WTC11 (cell line): ENCODE data around the gene GPR37. TPM values are rescaled to one million over a fixed set of nuclear protein-coding genes. Genes with fewer than 3 reads are reported as not detected.

Source experiments
- ATAC-seq: fragments of 200-7000 bp; cut with Tn5 transposase; 2 replicates; pipeline ENCODE4 v1.10.0; 2021; ENCODE audit warnings: mild to moderate bottlenecking, moderate library complexity
- CTCF ChIA-PET: fragments of 300-600 bp; sonication (Branson Sonifier 250); formaldehyde crosslinking; loops from one replicate; lab custom pipeline; 2021; ENCODE audit warnings: antibody characterized with exemption; lab: Charles Lee
- POLR2A ChIA-PET: fragments of 350-600 bp; sonication (Branson Sonifier 250); formaldehyde crosslinking; loops from one replicate; lab custom pipeline; 2021; ENCODE audit warnings: antibody characterized with exemption; lab: Charles Lee
- DNase-seq: peaks from one replicate; pipeline ENCODE4 v3.0.0; 2021; ENCODE audit warnings: low spot score
- H3K27ac Mint-ChIP-seq: 2 replicates; pipeline ENCODE4 v1.8.0; 2021; ENCODE audit warnings: mixed read lengths
- H3K27me3 Mint-ChIP-seq: 2 replicates; pipeline ENCODE4 v1.8.0; 2021; ENCODE audit warnings: low read depth, mild to moderate bottlenecking, moderate library complexity, mixed read lengths
- H3K36me3 Mint-ChIP-seq: 2 replicates; pipeline ENCODE4 v1.8.0; 2021; ENCODE audit warnings: mixed read lengths
- H3K4me1 Mint-ChIP-seq: 2 replicates; pipeline ENCODE4 v1.8.0; 2022; ENCODE audit warnings: mixed read lengths
- H3K4me3 Mint-ChIP-seq: 2 replicates; pipeline ENCODE4 v1.8.0; 2021; ENCODE audit warnings: mild to moderate bottlenecking, moderate library complexity, mixed read lengths
- H3K9me3 Mint-ChIP-seq: 2 replicates; pipeline ENCODE4 v1.8.0; 2021; ENCODE audit warnings: mixed read lengths
- CREB1 ChIP-seq: sonication (generic); formaldehyde crosslinking; IDR thresholded peaks from 2 replicates; pipeline ENCODE4 v1.8.0; 2023; ENCODE audit warnings: mild to moderate bottlenecking, missing genetic modification reagents
- EMX1 ChIP-seq: fragments of 250-450 bp; sonication (Bioruptor Pico); IDR thresholded peaks from 2 replicates; pipeline ENCODE4 v1.8.0; 2021; ENCODE audit warnings: mild to moderate bottlenecking
- ESRRA ChIP-seq: sonication (generic); formaldehyde crosslinking; IDR thresholded peaks from 2 replicates; pipeline ENCODE4 v1.8.1; 2022; ENCODE audit warnings: mild to moderate bottlenecking, missing genetic modification reagents, borderline replicate concordance
- FOXK1 ChIP-seq: sonication (generic); formaldehyde crosslinking; IDR thresholded peaks from 2 replicates; pipeline ENCODE4 v1.8.0; 2022; ENCODE audit warnings: mild to moderate bottlenecking, moderate library complexity, missing genetic modification reagents
- HMGA2 ChIP-seq: fragments of 250-450 bp; sonication (Bioruptor Pico); IDR thresholded peaks from 2 replicates; pipeline ENCODE4 v1.4.0; 2021; ENCODE audit warnings: mild to moderate bottlenecking, moderate library complexity
- IRF2 ChIP-seq: sonication (generic); formaldehyde crosslinking; IDR thresholded peaks from 2 replicates; pipeline ENCODE4 v1.8.0; 2022; ENCODE audit warnings: low read depth, missing genetic modification reagents, borderline replicate concordance
- JUN ChIP-seq: sonication (generic); formaldehyde crosslinking; IDR thresholded peaks from 2 replicates; pipeline ENCODE4 v1.8.0; 2023; ENCODE audit warnings: mild to moderate bottlenecking, missing genetic modification reagents
- NFYB ChIP-seq: sonication (generic); formaldehyde crosslinking; conservative IDR thresholded peaks from 2 replicates; pipeline ENCODE4 v1.8.0; 2022; ENCODE audit warnings: low read depth, missing genetic modification reagents
- OVOL2 ChIP-seq: fragments of 250-450 bp; sonication (Bioruptor Pico); IDR thresholded peaks from 2 replicates; pipeline ENCODE4 v1.9.0; 2021; ENCODE audit warnings: mild to moderate bottlenecking, borderline replicate concordance
- SP1 ChIP-seq: sonication (generic); formaldehyde crosslinking; conservative IDR thresholded peaks from 2 replicates; pipeline ENCODE4 v1.8.1; 2022; ENCODE audit warnings: missing genetic modification reagents
- ZNF396 ChIP-seq: fragments of 250-450 bp; sonication (Bioruptor Pico); IDR thresholded peaks from 2 replicates; pipeline ENCODE4 v1.8.0; 2021; ENCODE audit warnings: mild to moderate bottlenecking, moderate library complexity, borderline replicate concordance
- ZNF671 ChIP-seq: fragments of 250-450 bp; sonication (Bioruptor Pico); IDR thresholded peaks from 2 replicates; pipeline ENCODE4 v1.8.0; 2021; ENCODE audit warnings: mild to moderate bottlenecking
- total RNA-seq: library from RNA; stranded (reverse); gene quantifications from 3 replicates; pipeline ENCODE4 v1.2.3, GENCODE V29; 2021
- TF ChIP-seq, protein P1 (sequence below): sonication (generic); formaldehyde crosslinking; IDR thresholded peaks from 2 replicates; pipeline ENCODE4 v1.8.1; 2022; ENCODE audit warnings: missing genetic modification reagents, borderline replicate concordance
- TF ChIP-seq, protein P2 (sequence below): sonication (generic); formaldehyde crosslinking; IDR thresholded peaks from 2 replicates; pipeline ENCODE4 v1.8.0; 2023; ENCODE audit warnings: missing genetic modification reagents, mild to moderate bottlenecking, borderline replicate concordance
- TF ChIP-seq, protein P3 (sequence below): sonication (generic); formaldehyde crosslinking; IDR thresholded peaks from 2 replicates; pipeline ENCODE4 v1.8.1; 2023; ENCODE audit warnings: mild to moderate bottlenecking, missing genetic modification reagents, moderate library complexity
- TF ChIP-seq, protein P4 (sequence below): fragments of 250-450 bp; sonication (Bioruptor Pico); conservative IDR thresholded peaks from 2 replicates; pipeline ENCODE4 v1.9.0; 2021; ENCODE audit warnings: mild to moderate bottlenecking
- TF ChIP-seq, protein P5 (sequence below): sonication (generic); formaldehyde crosslinking; IDR thresholded peaks from 2 replicates; pipeline ENCODE4 v1.8.1; 2023; ENCODE audit warnings: mild to moderate bottlenecking, missing genetic modification reagents
- TF ChIP-seq, protein P6 (sequence below): sonication (generic); formaldehyde crosslinking; conservative IDR thresholded peaks from 2 replicates; pipeline ENCODE4 v1.8.1; 2023; ENCODE audit warnings: mild to moderate bottlenecking, low read depth, missing genetic modification reagents, moderate library complexity
- TF ChIP-seq, protein P7 (sequence below): fragments of 250-450 bp; sonication (Bioruptor Pico); IDR thresholded peaks from 2 replicates; pipeline ENCODE4 v1.8.0; 2021; ENCODE audit warnings: mild to moderate bottlenecking

The GPR37 gene
- total RNA-seq, 1 experiment from 2014 or later: 20.4 TPM

DNA sequence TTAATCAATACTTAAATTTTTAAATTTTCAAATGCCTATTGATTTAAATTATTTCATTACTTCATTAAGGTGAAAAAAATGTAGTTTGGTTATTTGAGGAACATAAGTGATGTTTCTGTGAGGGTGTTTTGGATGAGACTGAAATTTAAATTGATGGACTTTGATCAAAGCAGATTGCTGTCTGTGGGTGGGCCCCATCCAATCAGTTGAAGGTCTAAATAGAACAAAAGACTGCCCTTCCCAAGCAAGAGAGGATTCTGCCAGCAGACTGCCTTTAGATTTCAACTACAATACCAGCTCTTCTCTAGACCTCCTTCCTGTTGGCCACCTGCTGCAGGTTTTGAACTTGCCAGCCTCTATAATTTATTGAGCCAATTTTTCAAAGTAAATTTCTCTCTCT is 14.5 kb upstream of the GPR37 start:
- POLR2A ChIA-PET: no interaction called here
- Mint-ChIP-seq H3K27ac (no peak overlapping the region), H3K27me3 (no peaks in the 10 kb centered on the region), H3K9me3 (peaks cover 9% of the 10 kb centered on the region), H3K4me3 (no peak overlapping the region), H3K4me1 (peaks cover 30% of the 10 kb centered on the region), H3K36me3 (peaks cover 3% of the 10 kb centered on the region; the same call in 1 of the 2 replicates)
- no peak for TF ChIP-seq SP1 (CRISPR knock-in tag)
- TF ChIP-seq, protein P1, sequence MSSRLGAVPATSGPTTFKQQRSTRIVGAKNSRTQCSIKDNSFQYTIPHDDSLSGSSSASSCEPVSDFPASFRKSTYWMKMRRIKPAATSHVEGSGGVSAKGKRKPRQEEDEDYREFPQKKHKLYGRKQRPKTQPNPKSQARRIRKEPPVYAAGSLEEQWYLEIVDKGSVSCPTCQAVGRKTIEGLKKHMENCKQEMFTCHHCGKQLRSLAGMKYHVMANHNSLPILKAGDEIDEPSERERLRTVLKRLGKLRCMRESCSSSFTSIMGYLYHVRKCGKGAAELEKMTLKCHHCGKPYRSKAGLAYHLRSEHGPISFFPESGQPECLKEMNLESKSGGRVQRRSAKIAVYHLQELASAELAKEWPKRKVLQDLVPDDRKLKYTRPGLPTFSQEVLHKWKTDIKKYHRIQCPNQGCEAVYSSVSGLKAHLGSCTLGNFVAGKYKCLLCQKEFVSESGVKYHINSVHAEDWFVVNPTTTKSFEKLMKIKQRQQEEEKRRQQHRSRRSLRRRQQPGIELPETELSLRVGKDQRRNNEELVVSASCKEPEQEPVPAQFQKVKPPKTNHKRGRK (CRISPR knock-in tag): no peak
- TF ChIP-seq ZNF671: no peak
- TF ChIP-seq FOXK1 (CRISPR knock-in tag): no peak
- TF ChIP-seq, protein P2, sequence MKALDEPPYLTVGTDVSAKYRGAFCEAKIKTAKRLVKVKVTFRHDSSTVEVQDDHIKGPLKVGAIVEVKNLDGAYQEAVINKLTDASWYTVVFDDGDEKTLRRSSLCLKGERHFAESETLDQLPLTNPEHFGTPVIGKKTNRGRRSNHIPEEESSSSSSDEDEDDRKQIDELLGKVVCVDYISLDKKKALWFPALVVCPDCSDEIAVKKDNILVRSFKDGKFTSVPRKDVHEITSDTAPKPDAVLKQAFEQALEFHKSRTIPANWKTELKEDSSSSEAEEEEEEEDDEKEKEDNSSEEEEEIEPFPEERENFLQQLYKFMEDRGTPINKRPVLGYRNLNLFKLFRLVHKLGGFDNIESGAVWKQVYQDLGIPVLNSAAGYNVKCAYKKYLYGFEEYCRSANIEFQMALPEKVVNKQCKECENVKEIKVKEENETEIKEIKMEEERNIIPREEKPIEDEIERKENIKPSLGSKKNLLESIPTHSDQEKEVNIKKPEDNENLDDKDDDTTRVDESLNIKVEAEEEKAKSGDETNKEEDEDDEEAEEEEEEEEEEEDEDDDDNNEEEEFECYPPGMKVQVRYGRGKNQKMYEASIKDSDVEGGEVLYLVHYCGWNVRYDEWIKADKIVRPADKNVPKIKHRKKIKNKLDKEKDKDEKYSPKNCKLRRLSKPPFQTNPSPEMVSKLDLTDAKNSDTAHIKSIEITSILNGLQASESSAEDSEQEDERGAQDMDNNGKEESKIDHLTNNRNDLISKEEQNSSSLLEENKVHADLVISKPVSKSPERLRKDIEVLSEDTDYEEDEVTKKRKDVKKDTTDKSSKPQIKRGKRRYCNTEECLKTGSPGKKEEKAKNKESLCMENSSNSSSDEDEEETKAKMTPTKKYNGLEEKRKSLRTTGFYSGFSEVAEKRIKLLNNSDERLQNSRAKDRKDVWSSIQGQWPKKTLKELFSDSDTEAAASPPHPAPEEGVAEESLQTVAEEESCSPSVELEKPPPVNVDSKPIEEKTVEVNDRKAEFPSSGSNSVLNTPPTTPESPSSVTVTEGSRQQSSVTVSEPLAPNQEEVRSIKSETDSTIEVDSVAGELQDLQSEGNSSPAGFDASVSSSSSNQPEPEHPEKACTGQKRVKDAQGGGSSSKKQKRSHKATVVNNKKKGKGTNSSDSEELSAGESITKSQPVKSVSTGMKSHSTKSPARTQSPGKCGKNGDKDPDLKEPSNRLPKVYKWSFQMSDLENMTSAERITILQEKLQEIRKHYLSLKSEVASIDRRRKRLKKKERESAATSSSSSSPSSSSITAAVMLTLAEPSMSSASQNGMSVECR: no peak
- TF ChIP-seq JUN (CRISPR knock-in tag): no peak
- TF ChIP-seq HMGA2 (CRISPR knock-in tag): no peak
- TF ChIP-seq, protein P3, sequence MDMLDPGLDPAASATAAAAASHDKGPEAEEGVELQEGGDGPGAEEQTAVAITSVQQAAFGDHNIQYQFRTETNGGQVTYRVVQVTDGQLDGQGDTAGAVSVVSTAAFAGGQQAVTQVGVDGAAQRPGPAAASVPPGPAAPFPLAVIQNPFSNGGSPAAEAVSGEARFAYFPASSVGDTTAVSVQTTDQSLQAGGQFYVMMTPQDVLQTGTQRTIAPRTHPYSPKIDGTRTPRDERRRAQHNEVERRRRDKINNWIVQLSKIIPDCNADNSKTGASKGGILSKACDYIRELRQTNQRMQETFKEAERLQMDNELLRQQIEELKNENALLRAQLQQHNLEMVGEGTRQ (CRISPR knock-in tag): no peak
- TF ChIP-seq, protein P4, sequence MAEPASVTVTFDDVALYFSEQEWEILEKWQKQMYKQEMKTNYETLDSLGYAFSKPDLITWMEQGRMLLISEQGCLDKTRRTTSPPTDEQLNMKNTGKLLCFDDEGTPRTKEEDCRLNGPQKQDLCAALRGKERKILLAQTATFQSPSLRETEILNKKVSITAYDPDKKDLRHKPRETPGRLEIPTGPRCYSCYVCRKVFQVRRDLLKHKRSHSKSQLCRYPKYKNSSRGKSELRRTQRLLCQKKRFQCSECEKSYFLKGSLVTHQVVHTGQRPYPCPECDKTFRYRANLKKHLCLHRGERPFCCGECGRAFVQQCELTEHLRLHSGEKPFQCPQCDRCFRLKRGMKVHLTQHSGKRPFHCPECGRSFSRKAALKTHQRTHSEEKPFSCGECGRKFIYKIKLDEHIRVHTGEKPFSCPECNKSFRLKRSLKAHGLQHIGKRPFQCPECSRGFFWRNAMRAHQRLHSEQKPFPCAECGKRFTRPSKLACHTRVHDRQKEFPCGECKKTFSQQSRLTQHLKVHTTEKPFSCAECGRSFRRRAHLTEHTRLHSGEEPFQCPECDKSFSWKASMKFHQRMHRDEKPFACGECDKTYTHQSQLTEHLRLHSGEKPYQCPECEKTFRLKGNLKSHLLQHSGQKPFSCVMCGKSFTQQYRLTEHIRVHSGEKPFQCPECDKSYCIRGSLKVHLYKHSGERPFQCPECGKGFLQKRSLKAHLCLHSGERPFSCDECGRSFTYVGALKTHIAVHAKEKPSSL (CRISPR knock-in tag): no peak
- no peak for TF ChIP-seq EMX1 (CRISPR knock-in tag)
- TF ChIP-seq, protein P5, sequence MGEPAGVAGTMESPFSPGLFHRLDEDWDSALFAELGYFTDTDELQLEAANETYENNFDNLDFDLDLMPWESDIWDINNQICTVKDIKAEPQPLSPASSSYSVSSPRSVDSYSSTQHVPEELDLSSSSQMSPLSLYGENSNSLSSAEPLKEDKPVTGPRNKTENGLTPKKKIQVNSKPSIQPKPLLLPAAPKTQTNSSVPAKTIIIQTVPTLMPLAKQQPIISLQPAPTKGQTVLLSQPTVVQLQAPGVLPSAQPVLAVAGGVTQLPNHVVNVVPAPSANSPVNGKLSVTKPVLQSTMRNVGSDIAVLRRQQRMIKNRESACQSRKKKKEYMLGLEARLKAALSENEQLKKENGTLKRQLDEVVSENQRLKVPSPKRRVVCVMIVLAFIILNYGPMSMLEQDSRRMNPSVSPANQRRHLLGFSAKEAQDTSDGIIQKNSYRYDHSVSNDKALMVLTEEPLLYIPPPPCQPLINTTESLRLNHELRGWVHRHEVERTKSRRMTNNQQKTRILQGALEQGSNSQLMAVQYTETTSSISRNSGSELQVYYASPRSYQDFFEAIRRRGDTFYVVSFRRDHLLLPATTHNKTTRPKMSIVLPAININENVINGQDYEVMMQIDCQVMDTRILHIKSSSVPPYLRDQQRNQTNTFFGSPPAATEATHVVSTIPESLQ (CRISPR knock-in tag): no peak
- no peak for TF ChIP-seq ZNF396
- no peak for TF ChIP-seq IRF2
- TF ChIP-seq, protein P6, sequence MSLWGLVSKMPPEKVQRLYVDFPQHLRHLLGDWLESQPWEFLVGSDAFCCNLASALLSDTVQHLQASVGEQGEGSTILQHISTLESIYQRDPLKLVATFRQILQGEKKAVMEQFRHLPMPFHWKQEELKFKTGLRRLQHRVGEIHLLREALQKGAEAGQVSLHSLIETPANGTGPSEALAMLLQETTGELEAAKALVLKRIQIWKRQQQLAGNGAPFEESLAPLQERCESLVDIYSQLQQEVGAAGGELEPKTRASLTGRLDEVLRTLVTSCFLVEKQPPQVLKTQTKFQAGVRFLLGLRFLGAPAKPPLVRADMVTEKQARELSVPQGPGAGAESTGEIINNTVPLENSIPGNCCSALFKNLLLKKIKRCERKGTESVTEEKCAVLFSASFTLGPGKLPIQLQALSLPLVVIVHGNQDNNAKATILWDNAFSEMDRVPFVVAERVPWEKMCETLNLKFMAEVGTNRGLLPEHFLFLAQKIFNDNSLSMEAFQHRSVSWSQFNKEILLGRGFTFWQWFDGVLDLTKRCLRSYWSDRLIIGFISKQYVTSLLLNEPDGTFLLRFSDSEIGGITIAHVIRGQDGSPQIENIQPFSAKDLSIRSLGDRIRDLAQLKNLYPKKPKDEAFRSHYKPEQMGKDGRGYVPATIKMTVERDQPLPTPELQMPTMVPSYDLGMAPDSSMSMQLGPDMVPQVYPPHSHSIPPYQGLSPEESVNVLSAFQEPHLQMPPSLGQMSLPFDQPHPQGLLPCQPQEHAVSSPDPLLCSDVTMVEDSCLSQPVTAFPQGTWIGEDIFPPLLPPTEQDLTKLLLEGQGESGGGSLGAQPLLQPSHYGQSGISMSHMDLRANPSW (CRISPR knock-in tag): no peak
- no peak for TF ChIP-seq NFYB (CRISPR knock-in tag)
- TF ChIP-seq ESRRA (CRISPR knock-in tag): no peak
- TF ChIP-seq OVOL2 (CRISPR knock-in tag): no peak
- TF ChIP-seq, protein P7, sequence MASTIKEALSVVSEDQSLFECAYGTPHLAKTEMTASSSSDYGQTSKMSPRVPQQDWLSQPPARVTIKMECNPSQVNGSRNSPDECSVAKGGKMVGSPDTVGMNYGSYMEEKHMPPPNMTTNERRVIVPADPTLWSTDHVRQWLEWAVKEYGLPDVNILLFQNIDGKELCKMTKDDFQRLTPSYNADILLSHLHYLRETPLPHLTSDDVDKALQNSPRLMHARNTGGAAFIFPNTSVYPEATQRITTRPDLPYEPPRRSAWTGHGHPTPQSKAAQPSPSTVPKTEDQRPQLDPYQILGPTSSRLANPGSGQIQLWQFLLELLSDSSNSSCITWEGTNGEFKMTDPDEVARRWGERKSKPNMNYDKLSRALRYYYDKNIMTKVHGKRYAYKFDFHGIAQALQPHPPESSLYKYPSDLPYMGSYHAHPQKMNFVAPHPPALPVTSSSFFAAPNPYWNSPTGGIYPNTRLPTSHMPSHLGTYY (CRISPR knock-in tag): no peak
- no peak for TF ChIP-seq CREB1 (CRISPR knock-in tag)
- no peak for DNase-seq
- CTCF ChIA-PET: no interaction called here
- no peak for ATAC-seq
